ENCODE results near the gene BMP5. TPM values are rescaled to one million over a fixed set of nuclear protein-coding genes. Genes with fewer than 3 reads are reported as not detected.

Gene BMP5
- total RNA-seq, 2 donors from 2014 or later: not detected

- peaks cover 9 to 18% of the 10 kb centered on the region in 2 donors for H3K9me3 Mint-ChIP-seq
- H3K36me3 Mint-ChIP-seq: no peaks in the 10 kb centered on the region
- ATAC-seq: no peak
- H3K27ac Mint-ChIP-seq: no peak overlapping the region
- no peak for DNase-seq (ENCODE audit: low spot score in 2 of 2)
Observed at GRCh38 chr6:55705451-55706440, 169.6 kb downstream of the BMP5 start.

DNA sequence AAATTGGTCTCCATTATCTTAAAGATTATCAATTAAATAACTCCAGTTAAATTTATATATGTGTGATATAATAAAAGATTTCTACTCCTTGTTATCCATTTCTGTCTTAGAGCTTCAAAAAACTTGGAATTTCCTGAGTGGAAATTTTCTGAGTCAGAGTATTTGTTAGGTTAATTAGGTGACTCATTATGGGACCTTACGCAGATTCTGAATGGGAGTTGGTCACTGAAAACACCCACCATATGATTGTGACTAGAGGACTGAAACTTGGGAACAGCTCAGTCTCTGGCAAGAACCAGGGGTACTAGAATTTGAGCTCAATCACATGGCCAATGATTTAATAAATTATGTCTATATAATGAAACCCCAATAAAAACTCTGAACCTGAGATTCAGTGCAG lies 171.0 kb downstream of the BMP5 start:
- no peaks in the 10 kb centered on the region for H3K36me3 Mint-ChIP-seq
- no peak for ATAC-seq
- DNase-seq (ENCODE audit: low spot score in 2 of 2): no peak

More for the DNA sequence above, 171.0 kb downstream of the BMP5 start:
- Mint-ChIP-seq H3K9me3 (peaks cover 13 to 18% of the 10 kb centered on the region in 2 donors), H3K27ac (no peak overlapping the region)

Data from activated naive CD4-positive, alpha-beta T cell treated with anti-CD3 and anti-CD28 coated beads, Interleukin-2, amount 50 U/mL, for 72 hours (primary cell).